GM23248 (cell line): ENCODE measurements around the gene CTNNA3. TPM values are rescaled to one million over a fixed set of nuclear protein-coding genes. Genes with fewer than 3 reads are reported as not detected.

Source experiments
- DNase-seq: peaks from one replicate; pipeline ENCODE4 v3.0.0-alpha.2; 2015
- H2AFZ ChIP-seq: fragments of 200-600 bp; sonication (generic); 2 replicates; pipeline ENCODE4 v1.6.1; 2016; ENCODE audit warnings: antibody characterized with exemption
- H3F3A ChIP-seq: fragments of 200-600 bp; sonication (generic); 2 replicates; pipeline ENCODE4 v1.6.1; 2016; ENCODE audit warnings: mild to moderate bottlenecking, antibody characterized with exemption, mixed run types; ENCODE audit not compliant: insufficient read depth
- H3K27ac ChIP-seq: fragments of 200-600 bp; sonication (generic); 2 replicates; pipeline ENCODE4 v1.5.1; 2016; ENCODE audit warnings: mild to moderate bottlenecking
- H3K27me3 ChIP-seq: fragments of 200-600 bp; sonication (generic); replicated peaks from 2 replicates; pipeline ENCODE4 v1.6.1; 2016; ENCODE audit warnings: mild to moderate bottlenecking; ENCODE audit not compliant: insufficient read depth
- H3K36me3 ChIP-seq: fragments of 200-600 bp; sonication (generic); 2 replicates; pipeline ENCODE4 v1.6.1; 2016; ENCODE audit warnings: low read depth, mild to moderate bottlenecking
- H3K4me1 ChIP-seq: fragments of 200-600 bp; sonication (generic); 2 replicates; pipeline ENCODE4 v1.6.1; 2016; ENCODE audit warnings: mild to moderate bottlenecking; ENCODE audit not compliant: insufficient read depth
- H3K4me2 ChIP-seq: fragments of 200-600 bp; sonication (generic); one replicate; pipeline ENCODE4 v1.6.1; 2016; ENCODE audit warnings: mild to moderate bottlenecking; ENCODE audit not compliant: unreplicated experiment
- H3K4me3 ChIP-seq: fragments of 200-600 bp; sonication (generic); 2 replicates; pipeline ENCODE4 v1.5.1; 2016; ENCODE audit warnings: mild to moderate bottlenecking
- H3K79me2 ChIP-seq: fragments of 200-600 bp; sonication (generic); 2 replicates; pipeline ENCODE4 v1.6.1; 2016; ENCODE audit warnings: mild to moderate bottlenecking; ENCODE audit not compliant: insufficient read depth
- H3K9ac ChIP-seq: fragments of 200-600 bp; sonication (generic); 2 replicates; pipeline ENCODE4 v1.6.1; 2016; ENCODE audit warnings: mild to moderate bottlenecking
- H3K9me2 ChIP-seq: fragments of 200-600 bp; sonication (generic); 2 replicates; pipeline ENCODE4 v1.6.1; 2016; ENCODE audit warnings: mixed run types, mild to moderate bottlenecking, moderate library complexity; ENCODE audit not compliant: insufficient read depth
- H3K9me3 ChIP-seq: fragments of 200-600 bp; sonication (generic); one replicate; pipeline ENCODE4 v1.6.1; 2017; ENCODE audit warnings: low read depth
- H4K20me1 ChIP-seq: fragments of 200-600 bp; sonication (generic); 2 replicates; pipeline ENCODE4 v1.6.0; 2016; ENCODE audit not compliant: insufficient read depth
- EZH2 ChIP-seq: fragments of 200-600 bp; sonication (generic); IDR thresholded peaks from 2 replicates; pipeline ENCODE4 v1.6.1; 2018; ENCODE audit warnings: antibody characterized with exemption, mild to moderate bottlenecking; ENCODE audit not compliant: insufficient read depth, poor library complexity, severe bottlenecking
- EZH2phosphoT487 ChIP-seq: fragments of 200-600 bp; sonication (generic); IDR thresholded peaks from 2 replicates; pipeline ENCODE4 v1.6.1; 2018; ENCODE audit warnings: antibody characterized with exemption, moderate library complexity, mild to moderate bottlenecking, low read depth; ENCODE audit not compliant: insufficient read depth
- WGBS, 2 experiments: methylation state at CpG; one replicate each; pipeline ENCODE4 v1.1.6; 2015 to 2017; ENCODE audit warnings: low lambda C conversion rate in 2 of 2, low coverage in 1 of 2; ENCODE audit errors: missing lambda C conversion rate in 2 of 2; 5-methylcytosine and 5-hydroxymethylcytosine counted together
- in situ Hi-C: fragments of 300-500 bp; cut with MboI; formaldehyde crosslinking; loops from 2 replicates; pipeline ENCODE4 v1.15.0; 2020
- polyA plus RNA-seq: library from polyadenylated mRNA; unstranded; fragments of >200 nt; fragmentation: Nextera tagmentation; extraction: Ambion mirVana; gene quantifications from 2 replicates; pipeline ENCODE4 v1.2.1, GENCODE V29; 2016
- total RNA-seq: library from RNA; depleted of rRNA; stranded (reverse); fragments of >200 nt; shearing (Covaris generic); gene quantifications from 2 replicates; pipeline ENCODE4 v1.2.3, GENCODE V29; 2014

The CTNNA3 gene
- total and polyA plus RNA-seq, 2 experiments from 2014 or later = not detected

DNA sequence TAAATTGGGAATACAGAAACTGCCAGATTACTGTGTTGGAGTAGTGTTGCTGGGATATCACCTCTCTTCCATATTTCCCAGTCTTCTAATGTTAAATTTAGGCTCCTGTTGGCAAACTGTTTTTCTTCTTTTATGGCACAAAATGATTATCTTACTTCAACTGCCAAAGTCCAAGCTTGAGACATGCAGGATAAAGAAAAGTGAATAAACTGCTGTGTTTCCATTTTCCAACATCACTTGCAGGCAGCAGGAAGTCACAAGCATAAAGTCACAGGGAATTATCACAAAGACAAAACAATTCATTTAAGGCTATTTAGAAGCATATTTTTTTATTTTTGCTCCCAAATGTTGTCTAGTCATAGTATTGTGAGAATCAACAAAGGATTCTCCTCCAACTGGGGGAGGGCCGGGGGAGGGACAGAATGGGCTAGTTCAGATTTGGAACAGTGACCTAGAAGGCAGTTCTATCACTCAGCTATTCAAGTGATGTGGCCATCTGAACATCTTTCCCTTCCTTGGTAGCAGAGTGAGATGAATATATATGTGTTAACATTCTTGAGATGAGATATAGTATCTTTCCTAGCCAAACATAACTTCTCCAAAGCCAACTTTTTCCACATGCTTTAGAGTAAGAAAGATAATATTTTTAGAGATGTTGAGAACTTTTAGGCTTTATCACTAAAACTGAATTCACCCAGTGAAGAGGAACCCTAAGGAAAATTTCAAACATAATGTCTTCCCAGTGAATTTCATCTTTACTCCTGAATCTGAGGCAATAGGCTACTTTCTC is 364.7 kb downstream of the CTNNA3 start:
- Histone ChIP-seq H3K79me2 (no peaks in the 10 kb centered on the region), H3K36me3 (no peaks in the 10 kb centered on the region), H3K4me2 (no peak overlapping the region), H3F3A (no peaks in the 10 kb centered on the region), H4K20me1 (no peaks in the 10 kb centered on the region), H3K27ac (no peak overlapping the region), H3K4me3 (no peak overlapping the region), H3K9me2 (no peaks in the 10 kb centered on the region), H2AFZ (no peak overlapping the region), H3K9ac (no peak overlapping the region), H3K9me3 (no peaks in the 10 kb centered on the region), H3K27me3 (no peaks in the 10 kb centered on the region), H3K4me1 (no peaks in the 10 kb centered on the region)
- 0% methylated on average over 1 of the region's 1 CpG for WGBS, 2 experiments
- TF ChIP-seq EZH2phosphoT487 = no peak
- no peak for TF ChIP-seq EZH2
- in situ Hi-C loops = no loop called here
- DNase-seq = no peak

DNA sequence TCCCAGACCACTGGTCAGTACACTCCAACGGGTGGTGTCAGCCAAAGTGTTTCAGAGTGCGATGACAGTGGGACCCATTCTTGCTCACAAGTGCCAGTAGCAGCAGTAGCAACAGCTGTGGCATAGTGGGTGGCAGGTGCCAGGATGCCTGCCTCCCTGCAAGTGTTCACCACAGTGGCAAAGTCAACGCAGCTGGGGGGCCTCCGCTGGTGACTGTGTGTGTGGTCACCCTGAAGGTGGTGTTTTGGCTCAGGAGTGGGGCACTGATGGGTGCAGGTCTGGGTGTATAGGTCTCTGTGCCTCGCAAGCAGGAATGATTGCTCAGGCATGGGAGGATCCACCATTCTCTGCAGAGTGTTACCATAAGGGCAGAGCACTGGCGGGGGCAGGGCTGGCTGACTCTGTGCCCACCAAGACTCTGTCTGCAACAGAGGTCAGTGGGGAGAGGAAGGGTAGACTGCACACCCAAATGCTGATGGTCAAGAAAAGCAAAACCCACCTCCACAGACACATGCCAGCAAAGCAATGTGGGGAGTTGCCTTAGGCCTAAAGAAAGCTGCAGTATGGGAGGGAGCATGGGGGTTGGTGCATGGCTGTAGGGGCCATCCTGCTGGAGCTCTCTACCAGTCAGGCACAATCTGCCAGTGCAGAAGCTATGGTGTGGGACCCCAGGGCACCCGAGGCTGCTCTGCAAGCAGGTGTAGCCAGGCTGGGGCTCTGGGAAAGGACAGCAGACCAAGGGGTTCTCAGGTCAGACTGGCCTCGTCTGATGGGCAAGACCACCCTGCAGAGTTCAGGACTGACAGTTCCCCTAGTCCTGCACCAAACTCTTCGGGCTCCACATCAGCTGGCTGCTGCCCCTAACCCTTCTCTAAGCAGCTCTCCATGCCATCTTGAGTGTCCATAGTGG is 368.1 kb downstream of the CTNNA3 start:
- Histone ChIP-seq H3K9ac (no peak overlapping the region), H3K9me2 (no peaks in the 10 kb centered on the region), H3K4me2 (no peak overlapping the region), H3K4me3 (no peak overlapping the region), H3K36me3 (no peaks in the 10 kb centered on the region), H3K9me3 (no peaks in the 10 kb centered on the region), H3K4me1 (no peaks in the 10 kb centered on the region), H3K27me3 (no peaks in the 10 kb centered on the region), H2AFZ (no peak overlapping the region), H3K79me2 (no peaks in the 10 kb centered on the region), H3F3A (no peaks in the 10 kb centered on the region), H4K20me1 (no peaks in the 10 kb centered on the region), H3K27ac (no peak overlapping the region)
- 23 to 27% methylated on average over 9 of the region's 9 CpGs for WGBS, 2 experiments
- in situ Hi-C loops = no loop called here
- DNase-seq = no peak
- TF ChIP-seq EZH2 (no peak), EZH2phosphoT487 (no peak)

DNA sequence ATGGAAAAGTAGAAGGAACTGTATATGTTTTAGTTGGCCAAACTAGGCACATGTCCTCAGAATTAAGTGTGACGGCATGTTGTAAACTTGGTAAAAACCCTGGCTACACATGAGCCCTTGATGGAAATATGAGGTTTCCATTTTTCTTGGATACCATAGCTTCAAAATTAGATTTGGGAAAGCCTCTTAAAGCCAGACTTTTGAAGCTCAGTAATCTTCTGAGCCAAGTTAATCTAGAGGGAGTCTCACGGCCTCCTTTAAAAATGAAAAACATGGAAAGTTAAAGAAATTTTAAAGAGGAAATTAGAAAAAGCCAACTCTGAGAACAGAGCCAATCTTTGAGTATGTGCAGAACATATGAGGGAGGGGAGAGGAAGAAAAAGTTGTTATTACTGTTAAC is 376.0 kb downstream of the CTNNA3 start:
- no peak overlapping the region for H3K4me2 ChIP-seq
- H3K4me1 ChIP-seq = no peaks in the 10 kb centered on the region
- H3F3A ChIP-seq = no peaks in the 10 kb centered on the region
- H3K4me3 ChIP-seq = no peak overlapping the region
- no peak overlapping the region for H2AFZ ChIP-seq
- H3K36me3 ChIP-seq = no peaks in the 10 kb centered on the region
- 0 to 1% methylated on average over 2 of the region's 2 CpGs for WGBS, 2 experiments
- no peaks in the 10 kb centered on the region for H3K27me3 ChIP-seq
- no peaks in the 10 kb centered on the region for H3K79me2 ChIP-seq
- no peaks in the 10 kb centered on the region for H3K9me2 ChIP-seq
- no peaks in the 10 kb centered on the region for H3K9me3 ChIP-seq
- no peak for DNase-seq
- in situ Hi-C loops = no loop called here
- no peak overlapping the region for H3K9ac ChIP-seq
- H3K27ac ChIP-seq = no peak overlapping the region
- H4K20me1 ChIP-seq = no peaks in the 10 kb centered on the region
- TF ChIP-seq EZH2phosphoT487 = no peak
- no peak for TF ChIP-seq EZH2

- no peak overlapping the region for H3K4me3 ChIP-seq
- no peaks in the 10 kb centered on the region for H3F3A ChIP-seq
- H3K4me2 ChIP-seq = no peak overlapping the region
- no peaks in the 10 kb centered on the region for H3K4me1 ChIP-seq
- no peaks in the 10 kb centered on the region for H3K36me3 ChIP-seq
- DNase-seq = no peak
- no peaks in the 10 kb centered on the region for H3K9me2 ChIP-seq
- TF ChIP-seq EZH2 (no peak), EZH2phosphoT487 (no peak)
- in situ Hi-C loops = no loop called here
- H4K20me1 ChIP-seq = no peaks in the 10 kb centered on the region
- H3K27me3 ChIP-seq = no peaks in the 10 kb centered on the region
- H2AFZ ChIP-seq = no peak overlapping the region
- no peak overlapping the region for H3K27ac ChIP-seq
- no peak overlapping the region for H3K9ac ChIP-seq
- no peaks in the 10 kb centered on the region for H3K79me2 ChIP-seq
- H3K9me3 ChIP-seq = no peaks in the 10 kb centered on the region
These were observed 387.1 kb downstream of the CTNNA3 start for GRCh38 chr10:67308912-67309311.
